ENCODE measurements around the gene PAN3. TPM values are rescaled to one million over a fixed set of nuclear protein-coding genes. Genes with fewer than 3 reads are reported as not detected.
A peak's percentile ranks its signal among the peaks of the same experiment; 100 is the strongest.

The PAN3 gene
- total and polyA plus RNA-seq, 10 donors, result 18.4 to 85.8 (median 70.1) TPM

GRCh38 chr13:28248080-28248479, 109.7 kb downstream of the PAN3 start:
- Histone ChIP-seq H3K4me3 (no peak overlapping the region), H3K4me1 (peaks cover 0 to 70% (median 18%) of the 10 kb centered on the region in 6 donors), H3K9me3 (peaks cover 0 to 4% (median 0%) of the 10 kb centered on the region in 8 donors), H3K27me3 (replicated peaks in 1 of 7) (no peaks in the 10 kb centered on the region), H3K36me3 (peaks cover 0 to 35% (median 4%) of the 10 kb centered on the region in 6 donors), H3K27ac (peak overlapping the region in 4 of 8 donors; percentile 36 to 56 (median 42))
- no peak for TF ChIP-seq CTCF (IDR thresholded peaks at IDR 0.05 in 8 of 11, conservative IDR thresholded peaks at IDR 0.05 in 3 of 11)
- TF ChIP-seq POLR2A (IDR thresholded peaks at IDR 0.05), result no peak
- TF ChIP-seq POLR2AphosphoS5 (IDR thresholded peaks at IDR 0.05), result no peak
- intact Hi-C loops (cut with DNase I; ENCODE audit: low total_unique reads), result no loop called here
- DNase-seq, result no peak
- 18 to 29% (median 22%) methylated on average over 1 of the region's 1 CpG for WGBS, 5 donors

- 84 to 90% (median 89%) methylated on average over 10 of the region's 10 CpGs for WGBS, 5 donors
- H3K4me3 ChIP-seq, result no peak overlapping the region
- H3K4me1 ChIP-seq, result peaks cover 0 to 74% (median 18%) of the 10 kb centered on the region in 6 donors
- peaks cover 0 to 4% (median 0%) of the 10 kb centered on the region in 8 donors for H3K9me3 ChIP-seq
- DNase-seq, result no peak
- H3K36me3 ChIP-seq, result peaks cover 0 to 31% (median 0%) of the 10 kb centered on the region in 6 donors
- H3K27ac ChIP-seq, result no peak overlapping the region
- intact Hi-C loops (cut with DNase I; ENCODE audit: low total_unique reads), result no loop called here
- TF ChIP-seq POLR2AphosphoS5 (IDR thresholded peaks at IDR 0.05) (no peak), POLR2A (IDR thresholded peaks at IDR 0.05) (no peak), CTCF (IDR thresholded peaks at IDR 0.05 in 8 of 11, conservative IDR thresholded peaks at IDR 0.05 in 3 of 11) (no peak)
- H3K27me3 ChIP-seq (replicated peaks in 1 of 7), result no peaks in the 10 kb centered on the region
Observed at GRCh38 chr13:28250542-28250941, 112.2 kb downstream of the PAN3 start.

GRCh38 chr13:28251466-28251865, 113.1 kb downstream of the PAN3 start:
- no peaks in the 10 kb centered on the region for H3K27me3 ChIP-seq (replicated peaks in 1 of 7)
- H3K9me3 ChIP-seq, result peaks cover 0 to 4% (median 0%) of the 10 kb centered on the region in 8 donors
- peak overlapping the region in 1 of 8 donors; percentile 43 for H3K27ac ChIP-seq
- no peak for DNase-seq
- peaks cover 0 to 71% (median 16%) of the 10 kb centered on the region in 6 donors for H3K4me1 ChIP-seq
- no peak overlapping the region for H3K4me3 ChIP-seq
- peaks cover 0 to 38% (median 1%) of the 10 kb centered on the region in 6 donors for H3K36me3 ChIP-seq
- intact Hi-C loops (cut with DNase I; ENCODE audit: low total_unique reads), result no loop called here
- TF ChIP-seq POLR2A (IDR thresholded peaks at IDR 0.05), result no peak
- no peak for TF ChIP-seq POLR2AphosphoS5 (IDR thresholded peaks at IDR 0.05)
- no peak for TF ChIP-seq CTCF (IDR thresholded peaks at IDR 0.05 in 8 of 11, conservative IDR thresholded peaks at IDR 0.05 in 3 of 11)
- 49 to 72% (median 54%) methylated on average over 6 of the region's 6 CpGs for WGBS, 5 donors

- no peak overlapping the region for H3K27ac ChIP-seq
- H3K36me3 ChIP-seq, result peaks cover 0 to 49% (median 3%) of the 10 kb centered on the region in 6 donors
- intact Hi-C loops (cut with DNase I; ENCODE audit: low total_unique reads), result no loop called here
- H3K4me1 ChIP-seq, result peaks cover 0 to 61% (median 12%) of the 10 kb centered on the region in 6 donors
- H3K27me3 ChIP-seq (replicated peaks in 1 of 7), result no peaks in the 10 kb centered on the region
- no peak overlapping the region for H3K4me3 ChIP-seq
- H3K9me3 ChIP-seq, result peaks cover 0 to 2% (median 0%) of the 10 kb centered on the region in 8 donors
- 85 to 95% (median 94%) methylated on average over 1 of the region's 1 CpG for WGBS, 5 donors
- DNase-seq, result no peak
- TF ChIP-seq POLR2A (IDR thresholded peaks at IDR 0.05), result no peak
- TF ChIP-seq CTCF (IDR thresholded peaks at IDR 0.05 in 8 of 11, conservative IDR thresholded peaks at IDR 0.05 in 3 of 11), result no peak
- no peak for TF ChIP-seq POLR2AphosphoS5 (IDR thresholded peaks at IDR 0.05)
Observed at GRCh38 chr13:28252547-28252946, 114.2 kb downstream of the PAN3 start.
